Fibroblast of peridontal ligament (primary cell): ENCODE data around the gene NHLRC1.
"Not testable (repeated sequence)": the region's sequence is repeated elsewhere in the genome, so short reads cannot be mapped to it uniquely, and the experiment has no call there.

Experiments used
- DNase-seq: peaks from one replicate; pipeline ENCODE4 v3.0.0-alpha.2; 2010; ENCODE audit errors: extremely low read depth

NHLRC1 gene

DNA sequence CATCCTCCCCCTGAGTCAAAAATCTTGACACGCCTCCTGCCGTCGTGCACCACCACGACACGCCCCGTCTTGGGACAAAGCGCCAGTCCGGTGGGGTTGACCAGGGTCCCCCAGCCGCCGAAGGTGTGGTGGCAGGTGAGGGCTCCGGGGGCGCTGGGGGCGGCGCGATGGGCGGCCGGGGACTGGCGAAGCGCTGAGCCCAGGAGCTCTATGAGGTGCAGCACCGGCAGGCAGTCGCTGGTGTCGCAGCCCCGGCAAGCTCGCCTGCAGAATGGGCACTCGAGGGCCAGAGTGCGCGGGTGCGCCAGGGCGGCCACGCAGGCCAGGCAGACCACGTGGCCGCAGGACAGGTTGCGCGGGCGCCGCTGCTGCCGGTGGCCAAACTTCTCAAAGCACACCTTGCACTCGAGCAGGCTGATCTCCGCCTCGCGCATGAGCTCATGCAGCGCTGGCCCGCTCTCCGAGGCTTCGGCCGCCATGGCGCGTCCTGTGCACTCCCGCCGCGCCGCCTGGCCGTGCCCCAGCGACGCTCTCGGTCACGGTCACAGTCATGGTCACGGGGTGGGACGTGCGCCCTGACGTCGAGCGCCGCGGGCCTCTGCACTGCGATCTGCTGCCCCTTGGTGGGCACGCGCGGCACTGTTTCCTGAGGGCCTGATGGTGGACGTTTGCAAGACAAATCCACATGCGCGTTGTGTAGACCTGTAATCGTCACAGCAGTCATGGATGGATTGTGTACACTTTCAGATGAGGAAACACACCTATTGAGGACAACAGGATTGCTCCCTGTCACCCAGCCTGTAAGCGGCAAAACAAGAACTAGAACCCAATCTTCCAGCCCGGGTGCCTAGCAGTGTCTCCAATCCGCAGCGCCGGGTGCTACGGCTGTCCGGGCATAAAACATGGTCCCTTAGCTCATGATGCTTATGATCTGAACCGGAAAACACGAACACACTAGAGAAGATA is at the start of gene NHLRC1:
Gene NHLRC1 (minus strand): TSS at position 550 of the 966 bp plus-strand sequence. CDS start 71 bp downstream, at position 479.
- DNase-seq: peak; percentile 86

DNA sequence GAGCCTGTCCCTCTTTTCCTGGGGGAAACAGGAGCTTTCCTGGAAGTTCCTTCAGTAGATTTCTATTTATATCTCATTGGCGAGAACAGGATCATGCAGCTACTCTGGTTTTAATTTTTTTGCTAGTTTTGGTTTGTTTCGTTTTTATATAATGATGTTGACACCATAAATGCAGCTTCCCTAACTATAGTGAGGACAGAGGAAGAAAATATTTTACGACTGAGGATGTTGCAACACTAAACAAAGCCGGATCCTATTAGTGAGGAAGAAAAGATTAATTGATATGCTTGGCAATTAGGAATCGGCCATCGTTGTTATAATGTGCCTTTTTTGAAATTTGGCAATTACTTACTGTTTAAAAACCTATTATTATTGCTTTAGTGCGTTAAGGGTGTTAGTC is 49.4 kb upstream of the NHLRC1 start:
- no peak for DNase-seq

DNA sequence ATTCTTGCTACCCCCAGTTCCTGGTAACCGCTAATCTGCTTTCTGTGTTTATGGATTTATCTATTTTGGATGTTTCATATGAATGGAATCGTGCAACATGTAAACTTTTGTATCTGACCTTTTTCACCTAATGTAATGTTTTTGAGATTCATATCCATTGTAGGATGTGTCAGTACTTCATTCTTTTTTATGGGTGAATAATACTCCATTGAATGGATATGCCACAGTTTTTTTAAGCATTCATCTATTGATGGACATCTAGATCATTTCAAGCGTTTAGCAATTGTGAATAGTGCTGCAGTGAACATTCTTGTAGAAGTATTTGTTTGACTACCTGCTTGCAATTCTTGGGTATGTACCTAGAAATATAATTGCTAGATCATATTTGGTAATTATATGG is 45.8 kb upstream of the NHLRC1 start:
- DNase-seq: no peak

DNA sequence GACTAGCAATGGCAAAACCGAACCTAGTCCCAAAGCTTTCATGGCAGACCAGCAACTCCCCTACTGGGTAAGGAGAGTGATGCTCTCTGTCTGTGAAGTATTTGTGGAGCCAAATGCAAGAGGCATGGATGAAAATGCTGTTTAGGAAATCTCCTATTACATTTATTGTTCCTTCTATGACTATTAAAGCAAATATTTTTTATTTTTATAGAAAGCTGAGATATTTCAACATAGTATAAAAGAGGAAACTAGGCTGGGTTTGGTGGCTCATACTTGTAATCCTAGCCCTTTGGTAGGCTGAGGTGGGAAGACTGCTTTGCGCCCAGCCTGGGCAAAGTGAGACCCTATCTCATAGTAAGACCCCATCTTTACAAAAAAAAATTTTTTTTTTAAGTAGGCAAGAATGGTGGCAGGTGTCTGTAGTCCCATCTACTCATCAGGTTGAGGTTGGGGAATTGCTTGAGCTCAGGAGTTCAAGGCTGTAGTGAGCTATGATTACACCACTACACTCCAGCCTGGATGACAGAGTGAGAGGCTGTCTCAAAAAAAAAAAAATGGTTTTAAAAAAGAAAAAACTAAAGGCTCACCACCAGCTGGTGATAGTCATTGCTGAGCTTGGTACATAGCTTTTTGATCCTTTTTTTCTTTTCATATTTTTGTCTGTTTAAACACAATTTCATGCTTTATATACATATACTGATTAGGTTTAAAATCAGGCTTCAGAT is 44.0 kb upstream of the NHLRC1 start:
- peak; percentile 24 for DNase-seq

DNA sequence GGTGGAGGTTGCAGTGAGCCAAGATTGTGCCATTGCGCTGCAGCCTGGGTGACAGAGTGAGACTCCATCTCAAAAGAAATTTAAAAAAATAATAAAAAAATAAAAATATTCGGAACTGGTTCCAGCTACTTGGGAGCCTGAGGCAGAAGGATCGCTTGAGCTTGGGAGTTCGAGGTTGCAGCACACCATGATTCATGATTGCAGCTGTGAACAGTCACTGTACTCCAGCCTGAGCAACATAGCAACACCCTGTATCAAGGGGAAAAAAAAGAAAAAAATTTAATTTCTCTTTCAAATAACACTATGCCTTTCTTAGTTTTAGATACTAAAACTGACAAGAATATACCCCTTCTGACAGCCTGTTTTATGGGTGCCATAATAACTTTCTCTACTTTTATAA is 43.3 kb upstream of the NHLRC1 start:
- no peak for DNase-seq

DNA sequence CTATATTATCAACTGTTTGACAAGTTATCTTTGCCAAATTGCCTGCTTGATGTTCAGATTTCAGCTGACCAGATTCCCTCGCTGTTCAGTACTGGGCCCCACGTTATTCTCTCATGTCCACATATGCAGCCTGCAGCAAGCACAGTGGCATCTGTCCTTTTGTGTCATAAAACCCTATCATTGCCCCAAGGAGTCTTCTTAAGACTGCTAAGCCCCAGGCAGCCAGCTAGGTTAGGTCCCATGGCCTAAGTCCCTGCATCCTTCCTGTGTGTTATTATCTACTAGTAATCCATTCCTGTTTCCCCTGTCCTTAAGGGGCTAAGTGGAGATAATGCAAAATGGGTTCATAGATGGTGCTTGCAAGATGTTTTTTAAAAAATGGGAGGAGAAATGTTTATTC is 39.9 kb upstream of the NHLRC1 start:
- no peak for DNase-seq

DNA sequence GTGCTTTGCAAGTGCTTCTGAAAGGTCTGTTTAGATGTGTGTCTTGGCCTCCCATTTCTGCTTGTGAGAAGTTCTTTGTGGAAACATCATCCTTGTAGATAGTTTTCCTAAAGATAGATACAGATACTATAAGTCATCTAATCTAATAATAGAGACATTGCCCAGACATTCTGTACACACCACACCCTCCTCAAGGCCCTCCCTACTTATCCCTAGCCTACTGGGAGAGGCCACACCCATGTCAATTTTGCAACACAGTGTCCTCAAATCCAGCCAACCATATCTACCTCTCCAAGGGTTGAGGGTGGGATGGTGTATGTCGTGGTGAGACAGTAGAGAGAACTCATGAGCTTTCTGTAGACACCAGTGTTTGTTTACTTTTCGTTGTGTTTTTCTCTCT is 39.0 kb upstream of the NHLRC1 start:
- no peak for DNase-seq

DNA sequence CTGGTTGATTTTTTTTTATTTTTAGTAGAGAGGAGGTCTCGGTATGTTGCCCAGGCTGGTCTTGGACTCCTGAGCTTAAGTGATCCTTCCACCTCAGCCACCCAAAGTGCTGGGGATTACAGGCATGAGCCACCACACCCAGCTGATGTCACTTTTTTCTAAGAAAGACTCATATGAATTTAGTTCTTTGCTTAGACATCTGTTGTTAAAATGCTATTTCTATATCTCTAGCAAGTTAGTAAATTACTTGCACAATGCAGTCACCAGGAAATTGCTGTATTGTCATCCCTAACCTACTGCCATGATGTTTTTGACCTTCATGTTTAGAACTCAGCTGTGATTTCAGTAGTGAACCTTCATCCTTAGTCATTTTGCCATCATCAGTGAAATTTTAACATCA is 38.4 kb upstream of the NHLRC1 start:
- DNase-seq: no peak

DNA sequence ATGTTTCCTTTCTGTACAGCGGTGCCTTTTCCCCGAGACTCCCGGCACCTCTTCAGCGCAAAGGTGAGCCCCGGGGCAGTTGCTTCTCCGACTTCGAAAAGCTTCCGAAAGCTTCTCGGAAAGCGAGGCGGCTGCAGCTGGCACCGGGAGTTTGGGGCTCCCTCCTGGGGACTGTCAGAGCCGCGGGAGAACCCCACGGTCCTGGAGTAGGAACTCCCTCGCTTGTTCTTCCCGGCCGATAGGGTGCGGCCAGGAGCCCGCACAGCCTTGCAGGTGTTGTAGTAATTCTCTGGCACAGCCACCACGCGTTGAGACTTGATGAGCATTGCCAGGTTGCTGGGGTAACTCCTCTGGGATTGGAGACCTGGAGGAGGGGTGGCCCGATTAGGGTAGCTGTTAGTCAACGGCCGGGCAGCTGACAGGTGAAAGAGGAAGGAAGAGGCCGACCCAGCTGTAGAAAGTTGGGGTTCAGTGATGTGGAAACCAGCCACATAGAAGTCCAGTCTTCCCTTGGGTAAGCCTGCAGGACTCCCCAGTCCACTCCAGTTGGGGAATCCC is 33.5 kb upstream of the NHLRC1 start:
- DNase-seq: no peak

DNA sequence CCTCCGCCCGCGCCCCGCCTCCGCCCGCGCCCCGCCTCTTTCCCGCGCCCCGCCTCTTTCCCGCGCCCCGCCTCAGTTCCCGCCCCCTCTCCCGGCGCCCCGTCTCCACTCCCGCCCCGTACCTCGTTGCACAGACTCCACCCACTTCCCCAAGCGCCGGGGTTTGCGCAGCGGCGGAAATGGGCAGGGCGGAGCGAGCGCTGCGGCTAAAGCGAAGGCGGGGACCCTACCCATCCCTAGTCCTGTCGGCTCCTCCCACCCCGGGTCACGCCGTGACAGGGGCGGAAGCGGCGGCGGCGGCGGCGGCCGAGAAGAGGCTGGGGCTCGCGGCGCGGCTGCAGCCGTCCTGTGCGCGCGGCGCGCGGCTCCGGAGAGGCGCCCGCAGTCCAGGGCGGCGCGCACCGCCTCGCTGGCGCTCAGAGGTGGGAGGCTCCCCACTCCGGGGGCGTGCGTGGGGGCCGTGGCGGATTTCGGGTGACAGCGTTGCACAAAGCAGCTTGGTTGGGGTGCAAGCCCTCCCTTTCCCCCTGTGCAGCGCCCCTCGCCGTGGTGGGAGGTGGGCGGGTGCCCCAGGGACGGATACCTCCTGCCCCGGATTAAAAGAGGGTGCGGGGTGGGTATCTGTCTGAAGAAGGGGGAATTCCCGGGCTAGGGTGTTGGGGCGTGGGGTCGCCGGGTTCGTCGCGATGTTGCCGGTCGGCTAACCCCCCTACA is 32.8 kb upstream of the NHLRC1 start, which contains the start of gene KDM1B:
Gene KDM1B (plus strand): TSS at position 273 of the 714 bp plus-strand sequence. CDS start 4,474 bp downstream, outside the sequence.
- peak; percentile 96 for DNase-seq

DNA sequence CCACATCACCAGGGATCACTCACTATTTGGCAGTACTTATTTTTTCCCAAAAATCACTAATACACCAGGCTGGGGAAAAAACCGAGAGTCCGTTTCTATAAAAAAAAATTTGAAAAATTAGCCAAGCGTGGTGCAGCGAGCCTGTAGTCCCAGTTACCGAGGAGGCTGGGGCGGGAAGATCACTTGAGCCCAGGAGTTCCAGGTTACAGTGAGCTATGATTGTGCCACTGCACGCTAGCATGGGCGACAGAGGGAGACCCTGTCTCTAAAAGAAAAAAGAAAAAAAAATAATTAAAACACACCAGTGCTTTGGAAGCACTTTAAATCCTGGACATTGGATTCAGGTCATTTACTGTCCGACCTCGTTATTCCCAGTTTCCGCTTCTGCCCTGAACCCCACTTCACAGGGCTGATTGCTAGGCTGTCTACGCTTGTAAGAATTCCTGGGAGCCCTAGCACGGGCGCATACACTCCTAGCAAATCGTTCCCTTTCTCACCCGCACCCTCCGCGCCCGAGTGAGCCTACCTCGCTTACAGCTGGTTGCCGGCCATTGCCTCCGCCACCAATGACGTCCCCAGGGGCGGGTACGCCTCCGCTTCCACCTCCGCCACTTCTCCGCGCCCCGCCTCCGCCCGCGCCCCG is 32.2 kb upstream of the NHLRC1 start, which contains the start of gene TPMT:
Gene TPMT (minus strand): TSS at position 571 of the 643 bp plus-strand sequence. CDS start 5,950 bp downstream, outside the sequence.
- DNase-seq: no peak

DNA sequence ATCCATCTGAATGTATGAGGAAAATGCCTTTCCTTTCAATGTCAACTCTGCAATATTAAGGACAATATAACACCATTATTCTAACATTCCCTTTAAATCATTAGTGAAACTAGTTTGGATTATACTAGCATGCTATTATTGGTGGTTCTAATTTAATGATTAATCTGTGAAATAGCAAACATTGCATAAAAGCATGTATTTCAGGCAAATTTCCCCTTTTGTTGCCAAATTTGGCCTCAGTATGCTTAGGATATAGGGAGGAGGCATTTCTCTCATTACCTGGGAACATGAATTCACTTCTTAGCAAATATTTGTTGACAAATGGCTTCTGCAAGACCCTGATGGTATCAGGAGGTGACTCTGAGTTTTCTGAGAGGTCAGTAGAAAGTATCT is 30.8 kb upstream of the NHLRC1 start:
- DNase-seq: no peak

DNA sequence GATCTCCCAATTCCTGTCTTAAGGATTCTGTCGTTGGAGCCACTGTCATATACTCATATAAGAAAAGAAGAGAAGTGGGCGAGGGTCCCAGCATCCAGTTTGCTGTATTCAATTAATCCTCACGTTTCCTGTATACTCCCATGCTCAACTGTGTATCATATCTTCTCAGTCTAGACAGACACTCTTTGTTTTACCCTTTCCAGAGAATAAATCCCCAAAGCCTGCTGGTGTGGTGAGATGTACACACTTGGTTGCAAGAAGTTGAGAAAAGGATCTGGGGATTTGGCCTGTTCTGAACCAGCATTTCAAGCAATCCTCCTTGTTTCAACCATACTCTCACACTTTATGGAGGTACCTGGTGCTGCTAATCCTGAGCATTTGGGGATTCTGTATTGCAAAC is 29.3 kb upstream of the NHLRC1 start:
- DNase-seq: no peak

DNA sequence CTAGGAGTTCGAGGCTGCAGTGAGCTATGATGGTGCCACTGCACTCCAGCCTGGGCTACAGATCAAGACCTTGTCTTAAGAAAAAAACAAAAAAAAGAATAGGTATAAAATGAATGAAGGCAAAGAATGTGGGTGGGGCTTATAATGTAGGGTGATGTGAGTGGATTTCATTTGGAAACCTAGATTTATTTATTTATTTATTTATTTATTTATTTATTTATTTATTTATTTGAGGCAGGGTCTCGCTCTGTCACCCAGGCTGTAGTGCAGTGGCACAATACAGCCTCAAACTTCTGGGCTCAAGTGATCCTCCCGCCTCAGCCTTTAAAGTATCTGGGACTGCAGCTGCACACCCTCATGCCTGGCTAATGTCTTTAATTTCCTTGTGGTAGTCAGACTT is 28.9 kb upstream of the NHLRC1 start:
- not testable (repeated sequence) for DNase-seq

DNA sequence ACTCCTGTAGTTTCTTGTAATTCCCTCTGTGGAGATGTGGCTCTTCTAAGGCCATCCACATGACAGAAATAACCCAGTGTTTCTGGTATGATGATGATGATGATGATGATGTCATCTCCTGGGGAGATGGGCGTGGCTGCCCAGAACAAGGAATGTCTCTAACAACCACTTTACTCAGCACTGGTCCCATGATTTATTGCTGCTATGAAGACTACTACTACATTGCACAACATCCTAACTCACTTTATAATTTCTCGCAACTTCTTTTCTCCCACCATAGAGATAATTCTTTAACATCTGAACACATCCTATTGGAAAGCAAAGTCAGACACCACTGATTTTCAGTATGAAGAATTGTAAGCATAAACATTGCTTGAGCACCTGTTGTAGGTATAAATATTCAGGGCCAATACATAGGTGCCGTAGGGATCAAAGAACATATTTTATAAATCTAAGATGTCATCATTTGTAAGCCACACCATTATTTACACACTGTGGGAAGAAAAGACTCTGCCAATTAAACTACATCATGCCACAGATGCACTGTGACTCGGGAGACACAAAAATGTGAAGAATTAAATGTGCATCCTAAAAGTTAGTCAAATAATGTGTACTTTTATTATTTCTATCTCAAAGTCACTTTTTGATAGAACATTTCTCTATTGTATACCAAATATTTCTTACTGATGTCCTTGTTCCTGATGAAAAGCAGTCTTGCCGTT is 26.0 kb upstream of the NHLRC1 start:
- peak; percentile 83 for DNase-seq

DNA sequence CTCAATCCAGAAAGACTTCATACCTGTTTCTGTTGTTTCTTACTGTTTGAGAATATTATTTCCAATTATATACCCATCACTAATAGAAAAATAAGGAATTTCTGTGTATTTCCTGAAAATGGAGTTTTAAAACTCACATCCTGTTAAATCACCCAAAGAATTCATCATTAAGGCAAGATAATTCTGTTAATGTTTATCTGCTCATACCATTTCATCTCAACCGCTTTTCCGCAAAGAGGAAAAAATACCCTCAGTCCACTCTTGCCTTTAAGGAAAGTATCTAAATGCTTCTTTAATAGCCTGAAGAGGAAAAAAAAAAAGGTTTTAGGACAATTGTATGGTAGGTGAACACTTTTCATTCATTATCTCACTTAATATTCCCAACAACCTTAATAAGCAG is 25.1 kb upstream of the NHLRC1 start:
- no peak for DNase-seq

DNA sequence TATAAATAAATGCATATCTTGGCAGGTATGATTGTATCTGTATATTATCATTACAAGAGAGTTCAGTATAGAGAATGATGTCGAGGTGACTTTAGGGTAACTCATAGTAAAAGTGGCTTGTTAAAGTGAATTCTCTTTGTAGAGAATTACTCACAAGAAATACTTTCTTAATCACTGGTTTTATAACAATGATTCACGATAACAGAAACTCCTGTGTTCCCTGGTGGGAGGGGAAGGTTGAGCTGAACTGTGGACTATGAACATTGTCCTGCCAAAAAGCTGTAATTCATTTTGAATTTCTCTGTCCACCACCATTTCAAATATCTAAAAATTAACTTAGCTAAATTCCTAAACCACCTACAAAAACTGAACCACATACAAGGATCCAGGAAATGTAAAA is 24.7 kb upstream of the NHLRC1 start:
- peak; percentile 65 for DNase-seq

DNA sequence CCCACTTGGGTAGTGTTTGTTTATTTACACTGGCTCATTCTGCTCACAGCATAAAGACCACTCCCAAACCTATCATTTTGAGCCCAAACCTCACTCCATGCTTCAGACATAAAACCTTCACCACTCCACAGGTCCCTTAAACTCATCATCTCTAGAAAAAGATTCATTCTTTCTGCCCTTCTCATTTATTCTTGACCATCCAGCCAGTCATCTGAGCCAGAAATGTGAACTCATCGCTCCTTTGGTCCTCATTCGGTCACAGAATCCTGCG is 20.0 kb upstream of the NHLRC1 start:
- DNase-seq: no peak

DNA sequence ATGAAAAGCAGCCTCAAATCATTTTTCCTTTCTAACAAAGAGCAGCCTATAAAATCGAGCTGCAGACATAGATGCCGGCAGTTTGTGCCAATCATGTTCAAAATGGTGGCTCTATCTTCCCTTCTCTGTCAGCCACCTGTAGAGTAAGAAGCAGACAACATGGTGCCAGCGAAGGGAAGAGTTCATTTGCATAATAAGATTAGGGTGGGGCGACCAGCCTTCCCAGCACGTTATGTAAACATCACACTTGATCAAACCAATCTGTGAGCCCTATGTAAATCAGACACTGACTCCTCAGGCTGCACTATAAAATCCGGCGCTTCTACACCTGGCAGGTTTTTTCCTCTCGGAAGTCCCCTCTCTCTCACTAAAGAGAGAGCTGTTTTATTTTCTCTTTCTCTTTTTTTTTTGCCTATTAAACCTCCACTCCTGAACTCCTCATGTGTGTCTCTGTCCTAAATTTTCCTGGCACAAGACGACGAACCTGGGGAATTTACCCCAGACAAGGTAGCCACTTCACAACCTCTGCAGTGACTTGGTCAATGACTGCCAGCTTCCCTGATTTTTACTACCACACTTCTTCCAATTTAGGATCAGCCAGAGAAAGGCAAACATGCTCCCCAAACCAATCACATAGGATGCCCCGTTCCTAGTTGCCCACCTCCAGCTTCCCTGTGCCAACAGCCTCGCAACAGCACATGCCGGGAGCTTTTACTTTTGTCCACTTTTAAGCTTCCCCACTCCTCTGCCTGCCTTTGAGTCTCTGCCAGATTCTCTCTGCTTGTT is 19.5 kb upstream of the NHLRC1 start:
- no peak for DNase-seq
